HG03571 (cell line): Measurements from ENCODE around the gene GJA9.

Experiments
- ATAC-seq: cut with Tn5 transposase; IDR thresholded peaks from one replicate; pipeline ENCODE4 v1.9.1; 2021; ENCODE audit not compliant: unreplicated experiment

The GJA9 gene

GRCh38 chr1:38832370-38832734 is 49.0 kb downstream of the GJA9 start:
- no peak for ATAC-seq

- no peak for ATAC-seq
Observed at GRCh38 chr1:38831731-38832369, 49.5 kb downstream of the GJA9 start.

- no peak for ATAC-seq
Observed at GRCh38 chr1:38829368-38829767, 52.0 kb downstream of the GJA9 start.

- no peak for ATAC-seq
Observed at GRCh38 chr1:38827318-38827717, 54.1 kb downstream of the GJA9 start.

GRCh38 chr1:38826886-38827285 is 54.5 kb downstream of the GJA9 start:
- ATAC-seq = no peak

- ATAC-seq = no peak
Observed at GRCh38 chr1:38826262-38826661, 55.1 kb downstream of the GJA9 start.
